ENCODE data around the gene DAPK1. TPM values are rescaled to one million over a fixed set of nuclear protein-coding genes. Genes with fewer than 3 reads are reported as not detected.

DAPK1 gene
- polyA plus RNA-seq, 1 of the 3 experiments (the other 2 are of a cell fraction): 0.61 TPM

- Histone ChIP-seq H3K27ac (ENCODE audit: low read depth in 2 of 2, low read length in 1 of 2) (no peak overlapping the region), H3F3A (replicated peaks; ENCODE audit: insufficient read depth) (no peaks in the 10 kb centered on the region), H4K20me1 (ENCODE audit: insufficient read depth) (no peaks in the 10 kb centered on the region), H3K9me3 (no peaks in the 10 kb centered on the region), H3K9me2 (no peaks in the 10 kb centered on the region), H3K27me3 (ENCODE audit: insufficient read depth) (no peaks in the 10 kb centered on the region), H2AFZ (ENCODE audit: low read depth) (no peak overlapping the region), H3K36me3 (replicated peaks in 1 of 2; ENCODE audit: control insufficient read depth in 1 of 2, insufficient read depth in 2 of 2, low read length in 1 of 2) (no peaks in the 10 kb centered on the region), H3K4me1 (ENCODE audit: control insufficient read depth in 1 of 2, insufficient read depth in 2 of 2, low read depth in 1 of 2, low read length in 1 of 2) (peaks cover 0 to 8% of the 10 kb centered on the region in 2 experiments; a peak in 1 of 4 replicates), H3K4me2 (no peak overlapping the region), H3K79me2 (ENCODE audit: insufficient read depth) (no peaks in the 10 kb centered on the region), H3K4me3 (ENCODE audit: low read depth in 2 of 2, low read length in 1 of 2) (no peak overlapping the region), H3K9ac (no peak overlapping the region)
- TF ChIP-seq USF1 (IDR thresholded peaks at IDR 0.05; ENCODE audit: borderline replicate concordance, low read depth) (peak; percentile 18; the same call in 1 of the 2 replicates), EZH2phosphoT487 (IDR thresholded peaks at IDR 0.05; ENCODE audit: borderline replicate concordance, low read depth) (no peak)
- 62% methylated on average over 4 of the region's 4 CpGs for WGBS (ENCODE audit: low lambda C conversion rate)
- ChIA-PET POLR2A (interaction anchor here (0.7 kb wide), 1 partner anchor 1077 kb away, joined by 4 read pairs; no protein-coding TSS in a partner anchor), CTCF (no interaction called here)
- no peak for DNase-seq
Measured at GRCh38 chr9:87479801-87480201, 17.9 kb upstream of the DAPK1 start.

GRCh38 chr9:87481890-87482855 is 15.5 kb upstream of the DAPK1 start:
- POLR2A ChIA-PET: no interaction called here

GRCh38 chr9:87490225-87490624 is 7.4 kb upstream of the DAPK1 start:
- Histone ChIP-seq H3K27ac (ENCODE audit: low read depth in 2 of 2, low read length in 1 of 2) (no peak overlapping the region), H4K20me1 (ENCODE audit: insufficient read depth) (no peaks in the 10 kb centered on the region), H3K27me3 (ENCODE audit: insufficient read depth) (no peaks in the 10 kb centered on the region), H3K4me2 (no peak overlapping the region), H3K9me2 (no peaks in the 10 kb centered on the region), H3K79me2 (ENCODE audit: insufficient read depth) (no peaks in the 10 kb centered on the region), H3F3A (replicated peaks; ENCODE audit: insufficient read depth) (no peaks in the 10 kb centered on the region), H2AFZ (ENCODE audit: low read depth) (no peak overlapping the region), H3K36me3 (replicated peaks in 1 of 2; ENCODE audit: control insufficient read depth in 1 of 2, insufficient read depth in 2 of 2, low read length in 1 of 2) (no peaks in the 10 kb centered on the region), H3K4me1 (ENCODE audit: control insufficient read depth in 1 of 2, insufficient read depth in 2 of 2, low read depth in 1 of 2, low read length in 1 of 2) (peaks cover 0 to 9% of the 10 kb centered on the region in 2 experiments; a peak in 1 of 4 replicates), H3K9ac (no peak overlapping the region), H3K9me3 (no peaks in the 10 kb centered on the region), H3K4me3 (ENCODE audit: low read depth in 2 of 2, low read length in 1 of 2) (no peak overlapping the region)
- TF ChIP-seq MXI1 (IDR thresholded peaks at IDR 0.05; ENCODE audit: low read depth, low read length): no peak
- no peak for DNase-seq
- CTCF ChIA-PET: no interaction called here
- POLR2A ChIA-PET: no interaction called here

More at GRCh38 chr9:87481890-87482855, 15.5 kb upstream of the DAPK1 start:
- CTCF ChIA-PET: interaction anchor here (1.1 to 1.9 kb wide), 4 partner anchors 16 to 181 kb away, joined by 3 to 7 read pairs (median 5); partner anchors contain the start of gene DAPK1
- TF ChIP-seq EZH2phosphoT487 (IDR thresholded peaks at IDR 0.05; ENCODE audit: borderline replicate concordance, low read depth) (no peak), NRF1 (IDR thresholded peaks at IDR 0.05; ENCODE audit: low read depth, low read length) (no peak), GATA2 (CRISPR knock-in tag; IDR thresholded peaks at IDR 0.05) (peak; percentile 30; the same call in 1 of the 2 replicates)
- Histone ChIP-seq H3K4me3 (ENCODE audit: low read depth in 2 of 2, low read length in 1 of 2) (no peak overlapping the region), H3K9me2 (no peaks in the 10 kb centered on the region), H4K20me1 (ENCODE audit: insufficient read depth) (no peaks in the 10 kb centered on the region), H2AFZ (ENCODE audit: low read depth) (no peak overlapping the region), H3K4me1 (ENCODE audit: control insufficient read depth in 1 of 2, insufficient read depth in 2 of 2, low read depth in 1 of 2, low read length in 1 of 2) (peaks cover 0 to 8% of the 10 kb centered on the region in 2 experiments; a peak in 1 of 4 replicates), H3K27ac (ENCODE audit: low read depth in 2 of 2, low read length in 1 of 2) (no peak overlapping the region), H3K4me2 (no peak overlapping the region), H3K27me3 (ENCODE audit: insufficient read depth) (no peaks in the 10 kb centered on the region), H3K79me2 (ENCODE audit: insufficient read depth) (no peaks in the 10 kb centered on the region), H3F3A (replicated peaks; ENCODE audit: insufficient read depth) (no peaks in the 10 kb centered on the region), H3K9ac (no peak overlapping the region), H3K9me3 (no peaks in the 10 kb centered on the region), H3K36me3 (replicated peaks in 1 of 2; ENCODE audit: control insufficient read depth in 1 of 2, insufficient read depth in 2 of 2, low read length in 1 of 2) (no peaks in the 10 kb centered on the region)
- DNase-seq: peak; percentile 36
- WGBS (ENCODE audit: low lambda C conversion rate): 29% methylated on average over 4 of the region's 4 CpGs

Measured in SK-N-SH (cell line).